ENCODE results near the gene TEX52. TPM values are rescaled to one million over a fixed set of nuclear protein-coding genes. Genes with fewer than 3 reads are reported as not detected.
A peak's percentile ranks its signal among the peaks of the same experiment; 100 is the strongest.

TEX52 gene
- total RNA-seq, 1 donor: not detected

DNA sequence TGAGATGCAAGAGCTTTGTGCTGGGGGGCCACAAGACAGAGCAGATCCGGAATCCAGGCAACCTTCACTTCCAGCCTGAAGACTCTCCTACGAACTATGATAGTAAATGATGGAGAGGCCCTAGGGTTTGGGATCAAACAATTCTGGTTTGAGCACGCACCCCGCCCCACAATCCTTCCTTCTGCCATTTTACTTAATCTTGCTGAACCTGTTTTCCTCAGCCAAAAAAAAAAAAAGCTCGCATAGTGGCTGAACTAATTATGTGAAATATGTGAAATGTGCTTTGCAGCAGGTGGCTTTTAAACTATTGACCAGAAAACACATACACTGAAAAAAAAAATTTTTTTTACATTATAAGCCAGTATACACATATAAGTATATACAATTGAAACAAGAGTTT, 45.0 kb downstream of the TEX52 start:
- TF ChIP-seq, protein P1, sequence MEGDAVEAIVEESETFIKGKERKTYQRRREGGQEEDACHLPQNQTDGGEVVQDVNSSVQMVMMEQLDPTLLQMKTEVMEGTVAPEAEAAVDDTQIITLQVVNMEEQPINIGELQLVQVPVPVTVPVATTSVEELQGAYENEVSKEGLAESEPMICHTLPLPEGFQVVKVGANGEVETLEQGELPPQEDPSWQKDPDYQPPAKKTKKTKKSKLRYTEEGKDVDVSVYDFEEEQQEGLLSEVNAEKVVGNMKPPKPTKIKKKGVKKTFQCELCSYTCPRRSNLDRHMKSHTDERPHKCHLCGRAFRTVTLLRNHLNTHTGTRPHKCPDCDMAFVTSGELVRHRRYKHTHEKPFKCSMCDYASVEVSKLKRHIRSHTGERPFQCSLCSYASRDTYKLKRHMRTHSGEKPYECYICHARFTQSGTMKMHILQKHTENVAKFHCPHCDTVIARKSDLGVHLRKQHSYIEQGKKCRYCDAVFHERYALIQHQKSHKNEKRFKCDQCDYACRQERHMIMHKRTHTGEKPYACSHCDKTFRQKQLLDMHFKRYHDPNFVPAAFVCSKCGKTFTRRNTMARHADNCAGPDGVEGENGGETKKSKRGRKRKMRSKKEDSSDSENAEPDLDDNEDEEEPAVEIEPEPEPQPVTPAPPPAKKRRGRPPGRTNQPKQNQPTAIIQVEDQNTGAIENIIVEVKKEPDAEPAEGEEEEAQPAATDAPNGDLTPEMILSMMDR (IDR thresholded peaks at IDR 0.05; ENCODE audit: insufficient read depth, low read depth, low read length): no peak
- H3K4me3 ChIP-seq (ENCODE audit: low read depth, low read length): peak overlapping the region; percentile 86
- DNase-seq (ENCODE audit: low read depth): no peak

- DNase-seq (ENCODE audit: low read depth): no peak
- TF ChIP-seq, protein P1 (IDR thresholded peaks at IDR 0.05; ENCODE audit: insufficient read depth, low read depth, low read length): no peak
- H3K4me3 ChIP-seq (ENCODE audit: low read depth, low read length): no peak overlapping the region
Observed at GRCh38 chr12:2806700-2807099, 50.1 kb downstream of the TEX52 start.

GRCh38 chr12:2805143-2805520, 51.7 kb downstream of the TEX52 start:
- H3K4me3 ChIP-seq (ENCODE audit: low read depth, low read length): peak overlapping the region; percentile 10
- TF ChIP-seq, protein P1 (IDR thresholded peaks at IDR 0.05; ENCODE audit: insufficient read depth, low read depth, low read length): no peak
- peak; percentile 94 for DNase-seq (ENCODE audit: low read depth)

DNA sequence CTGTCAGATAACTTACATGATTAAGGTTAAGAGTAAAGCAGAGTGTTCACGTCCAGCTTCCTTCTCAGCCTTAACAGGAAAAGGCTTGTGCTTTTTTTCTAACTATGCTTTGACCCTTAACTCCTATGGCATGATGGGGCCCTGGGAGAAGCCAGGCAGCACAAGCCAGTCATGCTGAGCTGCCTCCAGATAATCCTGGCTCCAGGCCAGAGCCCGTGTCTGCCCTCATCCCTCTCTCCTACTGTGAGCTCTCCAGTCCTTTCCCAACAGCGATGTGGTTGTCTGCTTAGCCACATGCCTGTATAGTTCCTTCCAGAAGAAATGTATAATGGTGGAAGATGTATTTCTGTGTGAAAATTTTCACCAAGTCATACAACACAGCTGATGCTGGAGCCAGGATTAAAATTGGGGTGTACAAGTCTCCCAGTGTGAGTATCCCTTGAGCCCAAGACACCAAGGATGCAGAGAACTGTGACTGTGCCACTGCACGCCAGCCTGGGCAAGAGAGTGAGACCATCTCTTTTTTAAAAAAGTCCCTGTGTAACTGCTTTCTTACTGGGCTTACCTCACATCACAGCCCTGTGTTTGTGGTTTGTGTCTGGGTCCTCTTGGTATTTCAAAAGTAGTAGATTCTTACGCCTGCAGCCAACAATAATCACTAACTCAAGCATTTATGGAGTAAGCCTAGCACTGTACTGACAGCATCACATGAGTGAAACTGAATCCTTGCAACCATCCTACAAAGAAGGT, 52.3 kb downstream of the TEX52 start:
- peak overlapping the region; percentile 10 for H3K4me3 ChIP-seq (ENCODE audit: low read depth, low read length)
- DNase-seq (ENCODE audit: low read depth): peak; percentile 92
- TF ChIP-seq, protein P1 (IDR thresholded peaks at IDR 0.05; ENCODE audit: insufficient read depth, low read depth, low read length): no peak

- DNase-seq (ENCODE audit: low read depth): peak; percentile 64
- peak overlapping the region; percentile 2 for H3K4me3 ChIP-seq (ENCODE audit: low read depth, low read length)
- TF ChIP-seq, protein P1 (IDR thresholded peaks at IDR 0.05; ENCODE audit: insufficient read depth, low read depth, low read length): no peak
Observed at GRCh38 chr12:2803635-2804392, 53.0 kb downstream of the TEX52 start.

DNA sequence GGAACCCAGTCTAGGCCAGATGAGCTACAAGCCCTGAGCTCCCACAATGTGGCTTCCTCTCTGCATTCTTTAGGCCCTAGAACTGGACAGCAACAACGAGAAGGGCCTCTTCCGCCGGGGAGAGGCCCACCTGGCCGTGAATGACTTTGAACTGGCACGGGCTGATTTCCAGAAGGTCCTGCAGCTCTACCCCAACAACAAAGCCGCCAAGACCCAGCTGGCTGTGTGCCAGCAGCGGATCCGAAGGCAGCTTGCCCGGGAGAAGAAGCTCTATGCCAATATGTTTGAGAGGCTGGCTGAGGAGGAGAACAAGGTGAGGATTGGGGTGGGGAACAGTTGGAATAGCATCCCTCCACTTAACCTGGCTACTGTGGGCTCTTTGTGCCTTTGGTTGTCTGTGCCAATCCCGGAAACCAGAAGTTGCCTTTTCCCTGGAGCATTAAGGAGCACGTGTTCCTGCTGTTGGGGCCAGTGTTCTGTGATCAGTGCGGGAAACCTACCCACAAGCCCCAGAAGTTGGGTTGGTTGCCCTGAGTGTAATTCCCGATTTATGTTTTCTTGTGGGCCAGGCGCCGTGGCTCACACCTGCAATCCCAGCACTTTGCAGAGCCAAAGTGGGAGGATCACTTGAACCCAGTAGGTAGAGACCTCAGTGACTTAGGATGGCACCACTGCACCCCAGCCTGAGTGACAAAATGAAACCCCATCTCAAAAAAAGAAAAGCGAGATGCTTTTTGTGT, 55.6 kb downstream of the TEX52 start:
- no peak for DNase-seq (ENCODE audit: low read depth)
- no peak overlapping the region for H3K4me3 ChIP-seq (ENCODE audit: low read depth, low read length)
- TF ChIP-seq, protein P1 (IDR thresholded peaks at IDR 0.05; ENCODE audit: insufficient read depth, low read depth, low read length): no peak

Data from fibroblast of villous mesenchyme (primary cell).